NCI-H460 (cell line): ENCODE results near the gene DTHD1. TPM values are rescaled to one million over a fixed set of nuclear protein-coding genes. Genes with fewer than 3 reads are reported as not detected.

Experiments
- DNase-seq: peaks from one replicate; pipeline ENCODE4 v3.0.0-alpha.2; 2016; ENCODE audit warnings: low read depth; ENCODE audit errors: extremely low read depth
- total RNA-seq: library from RNA; depleted of rRNA; stranded (reverse); fragments of >200 nt; shearing (Covaris generic); gene quantifications from 2 replicates; pipeline ENCODE4 v1.2.3, GENCODE V29; 2014

DTHD1 gene
- total RNA-seq, 1 experiment from 2014 or later, result not detected

DNA sequence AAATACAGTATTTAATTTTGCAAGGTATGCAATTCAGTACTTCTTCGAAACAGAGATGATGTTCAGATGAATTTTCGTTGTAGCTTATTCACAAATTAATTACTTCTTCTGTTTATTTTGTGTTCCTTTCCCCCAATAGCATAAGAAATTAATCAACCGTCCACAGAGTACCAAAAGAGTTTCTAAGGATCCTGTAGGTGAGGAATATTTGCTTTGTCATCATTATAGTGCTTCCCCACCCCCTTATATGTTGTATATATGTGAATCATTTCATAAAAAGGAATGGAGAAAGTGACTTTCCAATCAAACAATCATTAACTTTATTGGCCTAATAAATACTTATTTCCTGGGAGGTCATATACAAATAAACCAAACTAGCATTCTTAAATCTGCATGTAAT lies 57.6 kb downstream of the DTHD1 start:
- no peak for DNase-seq

DNA sequence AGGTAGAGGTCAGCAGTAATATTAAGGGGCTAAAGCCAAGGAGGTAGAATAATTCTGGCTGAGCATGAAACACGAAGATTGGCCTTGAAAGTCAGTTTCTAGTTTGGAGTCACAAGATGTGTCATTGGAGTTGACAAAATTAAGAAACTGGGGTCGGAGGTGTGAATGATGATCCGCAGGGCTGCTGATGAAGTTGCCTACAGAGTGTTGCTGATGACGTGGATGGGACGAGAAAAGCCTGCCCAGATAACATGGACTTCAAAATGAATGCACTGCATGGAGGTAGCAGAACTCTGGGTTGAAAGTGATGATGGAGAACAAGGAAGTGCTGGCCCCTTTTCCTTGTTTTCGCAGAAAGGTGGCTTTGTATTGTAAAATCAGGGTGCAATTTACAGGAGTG lies 60.5 kb downstream of the DTHD1 start:
- DNase-seq, result no peak

DNA sequence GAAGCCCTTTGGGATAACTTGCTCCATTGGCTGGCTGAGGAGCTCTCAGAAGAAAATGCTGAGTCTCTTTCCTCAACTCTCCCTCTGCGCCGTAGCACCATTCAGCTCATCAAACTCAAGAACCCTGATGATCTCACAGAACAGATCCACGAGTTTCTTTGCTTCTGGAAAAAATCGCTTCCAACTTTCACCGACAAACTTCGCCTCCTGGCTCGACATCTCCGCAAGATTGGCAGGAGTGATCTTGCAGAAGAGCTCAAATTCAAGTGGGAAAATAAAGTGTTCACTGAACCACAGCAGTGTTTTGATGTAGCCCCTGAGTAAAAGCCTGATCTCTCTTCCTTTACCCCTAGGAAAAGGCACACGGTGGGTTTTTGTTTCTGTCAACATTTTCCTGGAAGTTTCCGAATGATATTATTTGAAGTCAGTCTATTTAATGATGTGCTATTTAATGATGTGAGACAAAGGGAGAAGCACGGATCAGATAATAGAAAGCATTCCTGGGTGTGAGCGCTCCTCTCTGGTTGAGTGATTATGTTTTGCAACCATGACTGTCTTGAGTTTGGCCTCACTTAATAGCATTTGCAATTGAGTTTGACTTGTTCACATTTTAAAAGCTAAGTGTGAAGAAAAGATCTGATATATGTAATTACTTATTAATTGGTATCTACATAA lies 62.2 kb downstream of the DTHD1 start:
- DNase-seq, result no peak

DNA sequence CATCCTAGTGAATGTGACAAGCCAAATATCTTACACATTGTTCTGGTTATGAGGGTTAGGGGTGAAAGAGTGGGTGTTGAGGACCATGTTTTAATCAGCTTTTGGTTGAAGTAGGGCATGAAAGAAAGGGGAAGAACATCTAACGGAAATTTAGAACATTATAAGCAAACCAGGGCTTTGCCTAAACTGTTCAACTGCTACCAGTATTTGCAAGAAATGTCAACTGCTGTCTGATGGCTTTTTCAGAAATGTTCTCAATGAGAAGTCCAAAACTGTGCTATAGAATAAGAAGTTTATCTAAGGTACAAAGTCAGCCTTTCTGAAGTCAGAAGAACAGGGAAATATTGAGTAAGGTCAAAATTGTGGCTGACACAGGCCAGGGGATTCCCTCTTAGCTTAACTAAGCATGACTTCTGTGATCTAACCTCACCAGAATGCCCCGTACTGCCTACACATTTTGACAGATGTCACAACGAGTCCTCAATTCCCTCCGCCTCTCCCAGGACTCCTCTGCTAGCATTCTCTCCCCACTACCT lies 67.1 kb downstream of the DTHD1 start:
- DNase-seq, result no peak

DNA sequence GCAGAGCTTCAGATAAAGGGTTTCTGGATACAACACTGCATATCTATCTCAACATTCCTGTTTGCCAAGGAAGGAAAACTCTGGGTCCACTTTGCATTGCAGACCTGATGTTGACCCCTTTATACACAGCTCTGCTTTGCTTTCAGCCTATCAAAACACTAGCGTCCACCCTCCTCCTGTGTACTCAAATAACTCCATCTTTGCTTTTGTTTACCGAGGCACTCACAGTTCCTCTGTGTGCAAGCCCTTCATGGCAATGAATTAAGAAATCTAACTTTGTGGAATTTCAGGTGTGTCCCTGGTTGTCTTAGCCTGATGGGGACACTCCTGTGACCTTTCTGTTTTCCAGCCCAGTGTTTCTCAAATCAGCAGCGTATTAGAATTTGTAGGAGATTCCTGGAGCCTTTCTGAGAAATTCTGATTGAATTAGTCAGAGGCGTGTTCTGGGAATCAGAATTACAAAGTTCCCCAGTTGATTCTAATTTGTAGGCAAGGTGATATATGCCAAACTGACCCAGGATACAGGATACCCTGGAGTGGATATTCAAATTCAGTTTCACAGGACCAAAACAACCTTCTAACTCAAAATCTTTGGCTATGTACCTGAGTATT lies 68.6 kb downstream of the DTHD1 start:
- no peak for DNase-seq

DNA sequence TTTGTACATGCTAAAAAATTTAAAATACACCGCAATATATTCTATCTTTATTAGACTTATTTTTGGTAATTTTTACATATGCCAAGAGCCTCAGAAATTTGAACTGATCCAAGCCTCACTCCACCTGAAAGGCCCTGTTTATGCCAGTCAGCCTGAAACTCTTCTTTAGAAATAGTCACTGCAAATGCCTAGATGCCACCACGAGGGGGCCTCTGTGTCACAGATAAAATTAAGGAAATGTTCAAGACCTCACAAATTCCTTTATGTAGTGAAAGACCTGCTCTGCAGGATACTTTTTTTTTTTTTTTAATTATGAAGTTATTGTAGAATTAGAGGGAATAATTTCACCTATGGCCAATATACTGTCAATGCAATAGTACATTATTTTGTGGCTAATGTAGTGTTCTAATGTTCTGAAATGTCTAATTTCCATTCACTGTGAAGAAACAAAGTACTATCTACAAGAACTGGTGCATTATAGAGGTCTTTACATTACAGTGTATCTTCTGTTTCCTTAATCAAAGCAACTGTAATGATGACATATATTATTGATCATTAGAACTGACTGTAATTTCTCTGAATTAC lies 69.8 kb downstream of the DTHD1 start:
- peak; percentile 60 for DNase-seq

DNA sequence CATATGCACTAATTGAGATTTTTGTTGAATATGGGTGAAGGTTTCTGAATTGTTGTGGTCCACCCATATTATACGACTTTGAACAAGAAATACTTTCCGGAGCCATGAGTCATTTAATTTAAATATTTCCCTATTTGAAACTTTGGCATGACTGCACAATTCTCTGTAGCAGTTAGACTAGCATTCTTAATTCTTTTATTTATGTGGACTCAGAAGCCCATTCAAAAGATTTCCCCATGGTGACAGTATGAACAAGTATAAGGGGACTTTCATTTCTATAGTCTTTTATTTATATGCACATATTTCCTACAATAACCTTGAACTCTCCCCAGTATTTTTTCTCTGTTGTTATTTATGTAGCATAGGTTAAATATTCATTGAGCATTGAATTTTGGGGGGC lies 72.6 kb downstream of the DTHD1 start:
- DNase-seq, result no peak

DNA sequence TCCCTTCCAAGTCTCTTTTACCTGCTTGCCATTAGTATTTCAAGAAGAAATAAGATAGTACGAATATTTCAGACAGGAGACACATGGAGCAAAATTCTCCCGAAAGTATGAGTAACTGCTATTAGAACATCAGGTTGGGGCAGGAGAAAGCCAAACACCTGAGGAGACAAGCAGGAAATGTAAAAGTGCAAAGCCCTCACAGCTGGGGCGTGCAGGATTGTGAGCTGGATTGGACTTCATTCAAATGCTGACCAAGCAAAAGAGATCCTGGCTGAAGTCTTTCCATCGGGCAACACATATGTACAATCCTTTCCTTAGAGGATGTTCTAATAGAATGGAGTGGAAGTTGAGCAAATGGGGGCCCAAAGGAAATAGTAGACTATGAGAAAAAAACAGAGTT lies 76.8 kb downstream of the DTHD1 start:
- no peak for DNase-seq

DNA sequence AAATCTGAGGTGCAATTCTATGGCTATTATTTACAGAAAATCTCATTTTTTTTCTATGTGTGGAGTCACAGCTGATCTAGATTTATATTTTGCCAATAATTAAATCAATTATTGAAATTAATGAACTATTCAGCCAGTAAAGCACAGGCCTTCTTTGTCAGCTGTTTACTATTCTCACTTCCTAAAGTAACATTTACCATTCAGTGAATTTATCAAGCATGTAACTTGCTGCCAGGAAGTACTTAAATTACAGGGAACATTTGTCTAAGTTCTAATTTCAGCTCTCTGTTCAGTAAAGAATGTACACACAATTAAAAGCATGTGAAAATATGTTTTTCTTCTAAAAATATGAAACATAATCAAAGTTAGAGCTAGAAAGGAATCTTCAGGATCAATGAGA lies 79.3 kb downstream of the DTHD1 start:
- no peak for DNase-seq

DNA sequence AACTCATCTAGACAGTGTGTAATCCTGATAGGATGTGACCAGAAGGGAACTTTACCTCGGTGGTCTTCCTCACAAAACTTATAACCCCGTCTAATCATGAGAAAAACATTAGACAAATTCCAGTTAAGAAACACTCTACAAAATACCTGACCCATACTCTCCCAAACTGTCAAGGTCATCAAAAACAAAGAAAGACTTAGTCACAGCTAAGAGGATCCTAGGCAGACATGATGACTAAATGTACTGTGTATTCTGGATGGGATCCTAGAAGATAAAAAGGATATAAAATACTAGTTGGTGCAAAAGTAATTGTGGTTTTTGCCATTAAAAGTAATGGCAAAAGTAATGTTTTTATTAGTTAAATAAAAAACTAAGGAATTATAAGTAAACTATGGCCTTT lies 81.6 kb downstream of the DTHD1 start:
- no peak for DNase-seq

DNA sequence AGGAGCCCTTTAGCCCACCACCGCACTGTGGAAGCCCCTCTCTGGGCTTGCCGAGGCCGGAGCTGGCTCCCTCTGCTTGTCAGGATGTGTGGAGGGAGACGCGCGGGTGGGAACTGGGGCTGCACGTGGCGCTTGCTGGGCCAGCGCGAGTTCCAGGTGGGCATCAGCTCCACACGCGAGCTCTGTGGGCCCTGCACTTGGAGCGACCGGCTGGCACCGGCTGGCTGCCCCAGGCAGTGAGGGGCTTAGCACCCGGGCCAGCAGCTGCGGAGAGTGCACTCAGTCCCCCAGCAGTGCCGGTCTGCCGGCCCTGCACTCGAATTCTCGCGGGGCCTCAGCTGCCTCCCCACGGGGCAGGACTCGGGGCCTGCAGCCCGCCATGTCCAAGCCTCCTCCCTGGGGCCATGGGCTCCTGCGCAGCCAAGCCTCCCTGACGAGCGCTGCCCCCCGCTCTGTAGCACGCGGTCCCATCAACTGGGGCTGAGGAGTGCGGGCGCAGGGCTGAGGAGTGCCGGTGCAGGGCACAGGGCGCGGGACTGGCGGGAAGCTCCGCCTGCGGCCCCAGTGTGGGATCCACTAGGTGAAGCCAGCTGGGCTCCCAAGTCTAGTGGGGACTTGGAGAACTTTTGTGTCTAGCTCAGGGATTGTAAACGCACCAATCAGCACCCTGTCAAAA lies 93.6 kb downstream of the DTHD1 start:
- no peak for DNase-seq

DNA sequence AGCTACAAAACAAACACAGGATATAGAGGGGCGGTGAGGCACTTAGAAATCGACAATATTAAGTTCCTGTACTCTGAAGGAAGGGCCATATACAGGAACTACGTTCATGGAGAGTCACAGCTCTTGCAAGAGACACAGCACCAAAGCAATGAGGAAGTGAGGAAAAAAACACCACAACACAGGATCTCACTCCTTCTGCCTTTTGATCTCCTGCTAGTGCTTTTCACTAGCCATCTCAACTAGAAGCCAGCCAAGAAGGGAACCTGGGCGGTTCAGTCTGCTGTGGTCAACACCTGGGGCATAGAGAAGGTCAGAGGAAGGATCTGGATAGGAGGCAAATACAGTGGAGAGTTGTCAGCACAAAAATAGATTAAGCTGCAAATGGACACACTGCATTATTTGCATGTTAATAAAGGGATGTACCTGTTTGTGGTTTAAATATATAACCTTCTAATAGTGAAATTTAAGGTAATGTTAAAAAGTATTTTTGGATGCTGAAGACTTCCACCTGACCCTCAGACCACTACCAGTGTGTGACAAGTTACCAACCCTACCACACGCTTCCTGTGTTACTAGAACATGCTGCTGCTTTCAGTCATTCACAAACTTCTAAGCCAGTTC lies 104.6 kb downstream of the DTHD1 start:
- DNase-seq, result no peak

DNA sequence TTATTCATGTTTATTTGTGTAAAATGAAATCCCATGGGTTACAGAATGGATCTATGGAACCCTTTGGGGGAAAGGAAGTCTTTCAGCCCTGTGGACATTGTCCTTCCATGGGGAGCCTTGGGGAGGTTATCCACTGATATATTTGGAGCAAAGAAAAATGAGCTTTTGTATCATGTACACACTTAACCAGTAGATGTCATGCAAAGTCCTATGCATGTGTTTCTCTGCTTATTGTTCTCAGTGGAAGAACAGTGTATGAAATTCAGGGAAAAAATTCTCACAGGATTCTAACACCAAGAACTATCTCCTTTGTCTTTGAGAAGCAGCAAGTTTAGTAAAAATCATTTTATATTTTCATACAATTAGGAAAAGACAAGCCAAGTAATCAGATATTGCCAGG lies 105.3 kb downstream of the DTHD1 start:
- DNase-seq, result no peak

DNA sequence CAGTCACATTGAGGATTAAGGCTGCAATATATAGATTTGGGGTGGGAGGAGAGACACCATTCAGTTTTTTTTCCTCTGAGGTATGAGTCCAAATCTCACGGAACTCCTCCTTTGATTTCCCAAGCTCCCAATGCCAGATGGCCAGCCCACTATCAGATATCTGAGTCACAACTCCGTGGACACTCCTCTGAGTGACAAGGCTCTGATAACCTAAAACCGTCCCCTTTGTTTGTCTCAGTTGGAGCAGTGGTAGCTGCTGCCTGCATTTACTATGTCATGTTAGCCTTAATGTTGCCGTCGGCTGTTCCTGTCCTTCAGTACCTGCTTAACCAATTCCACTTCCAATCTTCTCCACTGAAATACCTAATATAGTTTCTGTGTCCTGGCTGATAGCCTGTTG lies 107.3 kb downstream of the DTHD1 start:
- no peak for DNase-seq

DNA sequence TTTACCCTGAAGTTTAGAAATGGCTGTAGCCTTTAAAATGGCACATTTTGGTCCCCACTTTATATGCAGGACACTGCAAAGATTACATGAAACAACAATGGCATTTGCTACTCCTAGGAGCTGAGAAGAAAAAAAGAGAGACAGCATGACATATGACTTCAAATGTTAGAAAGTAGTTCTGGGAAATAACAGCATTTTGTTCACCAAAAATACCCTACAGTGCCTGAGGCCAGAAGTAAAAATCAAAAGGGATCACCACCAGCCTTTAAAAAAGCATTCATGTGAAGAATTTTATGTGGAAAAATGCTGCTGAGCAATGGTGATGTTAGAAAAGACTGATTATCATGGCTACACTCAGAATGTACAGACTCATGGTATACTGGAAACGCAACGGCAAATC lies 110.0 kb downstream of the DTHD1 start:
- DNase-seq, result no peak

DNA sequence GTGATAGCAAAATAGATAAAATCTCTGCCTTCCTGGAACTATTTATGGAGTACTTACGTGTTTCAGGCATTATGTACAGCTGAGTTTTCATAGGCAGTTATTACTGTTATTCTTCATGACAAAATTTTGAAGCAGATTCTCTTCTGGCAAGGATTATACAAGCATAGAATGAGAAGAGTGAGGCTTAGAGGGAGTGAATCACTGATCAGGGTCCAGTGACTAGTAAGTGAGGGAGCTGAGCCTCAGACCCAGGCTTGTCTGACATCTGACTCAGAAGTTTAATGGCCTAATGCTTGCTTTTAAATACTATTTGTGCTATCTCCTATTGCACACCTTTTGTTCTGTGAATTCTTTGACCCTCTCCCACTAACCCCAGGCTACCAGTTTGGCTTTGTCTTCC lies 110.6 kb downstream of the DTHD1 start:
- DNase-seq, result no peak

DNA sequence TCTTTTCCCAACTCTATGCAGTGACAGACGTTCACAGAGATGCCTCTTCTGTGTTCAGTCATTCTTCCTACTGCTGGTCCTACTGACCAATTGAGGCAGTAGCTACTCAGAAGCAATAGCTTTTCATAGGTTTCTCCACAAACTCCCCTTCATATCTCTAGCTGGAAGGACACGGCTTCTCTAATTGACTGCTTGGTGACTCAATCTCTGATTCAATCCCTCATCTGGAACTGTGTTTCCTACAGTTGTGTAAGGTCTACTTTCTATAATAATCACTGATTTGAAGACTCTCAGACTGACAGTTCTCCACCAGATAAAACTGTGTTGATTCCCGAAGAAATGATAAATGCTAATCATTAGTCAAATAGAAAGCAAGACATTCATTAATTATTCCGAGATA lies 111.5 kb downstream of the DTHD1 start:
- no peak for DNase-seq
